Measurements from ENCODE around the gene MINDY4.
"Not testable (repeated sequence)": the region's sequence is repeated elsewhere in the genome, so short reads cannot be mapped to it uniquely, and the experiment has no call there.

Gene MINDY4

DNA sequence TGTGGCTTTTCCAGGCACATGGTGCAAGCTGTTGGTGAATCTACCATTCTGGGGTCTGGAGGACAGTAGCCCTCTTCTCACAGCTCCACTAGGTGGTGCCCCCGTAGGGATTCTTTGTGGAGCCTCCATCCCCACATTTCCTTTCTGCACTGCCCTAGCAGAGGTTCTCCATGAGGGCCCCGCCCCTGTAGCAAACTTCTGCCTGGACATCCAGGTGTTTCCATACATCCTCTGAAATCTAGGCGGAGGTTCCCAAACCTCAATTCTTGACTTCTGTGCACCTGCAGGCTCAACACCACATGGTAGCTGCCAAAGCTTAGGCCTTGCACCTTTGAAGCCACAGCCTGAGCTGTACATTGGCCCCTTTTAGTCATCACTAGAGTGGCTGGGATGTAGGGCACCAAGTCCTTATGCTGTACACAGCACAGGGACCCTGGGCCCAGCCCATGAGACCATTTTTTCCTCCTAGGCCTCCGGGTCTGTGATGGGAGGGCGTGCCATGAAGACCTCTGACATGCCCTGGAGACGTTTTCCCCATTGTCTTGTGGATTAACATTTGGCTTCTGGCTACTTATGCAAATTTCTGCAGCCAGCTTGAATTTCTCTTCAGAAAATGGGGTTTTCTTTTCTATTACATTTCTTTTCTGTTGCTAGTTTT is 62.9 kb downstream of the MINDY4 start:
- H3K9me3 Mint-ChIP-seq, result peaks cover 30% of the 10 kb centered on the region

DNA sequence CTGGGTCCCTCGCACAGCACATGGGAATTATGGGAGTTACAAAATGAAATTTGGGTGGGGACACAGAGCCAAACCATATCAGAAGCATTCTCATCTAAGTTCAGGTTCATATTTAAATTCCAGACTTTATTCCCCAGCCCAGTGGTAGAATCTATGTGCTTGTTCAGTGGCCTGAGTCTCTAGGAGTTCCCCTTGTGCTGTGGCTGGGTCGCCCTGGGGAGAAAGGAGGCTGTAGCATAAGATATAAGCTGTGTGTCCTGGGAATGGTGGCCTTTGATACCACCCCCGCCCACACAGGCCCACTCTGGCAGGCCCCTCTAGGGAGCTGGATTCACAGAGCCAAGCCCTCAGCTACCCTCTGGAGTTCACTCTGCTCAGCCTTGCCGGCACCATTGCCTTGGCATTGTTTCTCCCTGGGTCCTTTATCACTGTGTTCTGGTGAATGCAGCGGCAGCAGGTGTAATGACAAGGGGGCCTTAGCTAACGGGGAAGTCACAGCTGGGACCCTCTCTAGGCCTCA is 64.2 kb downstream of the MINDY4 start:
- Mint-ChIP-seq H3K4me1 (no peaks in the 10 kb centered on the region), H3K4me3 (no peak overlapping the region), H3K27ac (no peak overlapping the region), H3K27me3 (no peaks in the 10 kb centered on the region), H3K9me3 (peaks cover 27% of the 10 kb centered on the region), H3K36me3 (no peaks in the 10 kb centered on the region)
- CTCF ChIA-PET, result no interaction called here
- DNase-seq, result no peak

More for the DNA sequence above, 62.9 kb downstream of the MINDY4 start:
- DNase-seq, H3K27ac Mint-ChIP-seq, H3K4me3 Mint-ChIP-seq, H3K36me3 Mint-ChIP-seq, H3K27me3 Mint-ChIP-seq, H3K4me1 Mint-ChIP-seq, CTCF ChIA-PET: not testable (repeated sequence)

GRCh38 chr7:30836991-30837390 is 65.8 kb downstream of the MINDY4 start:
- H3K36me3 Mint-ChIP-seq, result no peaks in the 10 kb centered on the region
- H3K4me1 Mint-ChIP-seq, result no peaks in the 10 kb centered on the region
- H3K27me3 Mint-ChIP-seq, result no peaks in the 10 kb centered on the region
- H3K4me3 Mint-ChIP-seq, result no peak overlapping the region
- no peak overlapping the region for H3K27ac Mint-ChIP-seq
- CTCF ChIA-PET, result no interaction called here
- DNase-seq, result no peak
- H3K9me3 Mint-ChIP-seq, result peaks cover 23% of the 10 kb centered on the region

DNA sequence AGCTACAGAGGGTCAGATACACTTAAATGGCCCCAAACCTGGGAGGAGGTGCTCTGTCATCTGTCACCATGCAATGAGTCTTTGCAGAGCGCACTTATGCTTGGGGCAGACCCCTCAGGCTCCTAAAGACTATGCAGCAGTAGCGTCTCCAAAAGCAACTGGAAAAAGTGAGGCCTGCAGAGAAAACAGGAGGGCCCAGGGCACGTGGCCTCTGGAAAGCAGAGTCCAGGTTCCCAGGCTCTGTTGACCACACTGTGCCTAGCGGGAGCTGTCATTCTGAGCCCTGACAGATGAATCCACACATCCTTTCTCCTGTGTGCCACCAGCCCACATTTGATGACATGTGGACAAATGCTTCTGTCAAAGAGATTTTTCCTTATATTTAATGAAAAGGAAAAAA is 66.4 kb downstream of the MINDY4 start:
- Mint-ChIP-seq H3K4me1 (no peaks in the 10 kb centered on the region), H3K27ac (no peak overlapping the region), H3K36me3 (no peaks in the 10 kb centered on the region), H3K9me3 (peaks cover 21% of the 10 kb centered on the region), H3K4me3 (no peak overlapping the region), H3K27me3 (no peaks in the 10 kb centered on the region)
- no peak for DNase-seq
- CTCF ChIA-PET, result no interaction called here

- Mint-ChIP-seq H3K4me1 (no peaks in the 10 kb centered on the region), H3K36me3 (no peaks in the 10 kb centered on the region), H3K9me3 (peaks cover 17% of the 10 kb centered on the region), H3K27me3 (no peaks in the 10 kb centered on the region), H3K4me3 (no peak overlapping the region), H3K27ac (no peak overlapping the region)
- CTCF ChIA-PET, result no interaction called here
- DNase-seq, result no peak
Observed at GRCh38 chr7:30838008-30838407, 66.8 kb downstream of the MINDY4 start.

DNA sequence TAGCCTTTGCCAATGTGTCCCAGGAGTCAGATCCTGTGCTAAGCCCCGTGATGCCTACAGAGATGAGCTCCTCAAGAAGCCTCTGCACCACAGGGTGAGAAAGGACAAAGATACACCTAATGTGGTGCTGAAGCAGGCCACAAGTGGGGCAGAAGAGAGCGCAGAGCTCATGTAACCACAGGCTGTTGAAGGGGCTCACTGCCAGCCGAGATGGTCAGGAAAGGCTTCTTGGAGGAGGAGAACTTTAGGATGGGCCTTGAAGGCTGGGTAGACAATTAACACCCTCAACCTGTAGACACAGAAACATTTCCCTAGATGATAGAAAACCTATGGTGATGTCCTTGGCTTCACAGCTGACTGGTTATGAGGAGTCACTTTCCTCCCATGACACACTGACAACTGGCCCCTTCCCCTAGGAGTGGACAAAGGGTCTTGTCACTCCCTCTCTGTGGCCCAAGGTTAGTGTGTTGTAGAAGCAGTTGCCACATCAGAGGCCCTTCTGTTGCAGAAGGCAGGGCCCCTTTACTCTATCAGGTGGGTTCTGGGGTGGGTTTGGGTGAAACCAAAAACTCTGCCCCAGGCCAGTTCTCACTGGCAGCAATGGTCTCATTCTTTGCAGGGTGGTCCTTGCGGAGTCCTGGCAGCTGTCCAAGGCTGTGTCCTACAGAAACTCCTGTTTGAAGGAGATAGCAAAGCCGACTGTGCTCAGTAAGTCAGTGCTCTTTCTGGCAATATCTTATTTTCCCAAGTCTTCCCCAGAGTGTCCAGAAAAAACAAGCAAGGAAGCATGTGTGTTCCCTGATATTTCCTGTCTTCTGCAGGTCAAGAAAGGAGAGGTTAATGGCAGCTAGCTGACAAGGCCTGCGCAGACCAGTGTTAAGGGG is 69.2 kb downstream of the MINDY4 start:
- Mint-ChIP-seq H3K4me1 (no peaks in the 10 kb centered on the region), H3K4me3 (no peak overlapping the region), H3K27me3 (no peaks in the 10 kb centered on the region), H3K36me3 (no peaks in the 10 kb centered on the region), H3K27ac (no peak overlapping the region), H3K9me3 (no peaks in the 10 kb centered on the region)
- CTCF ChIA-PET, result interaction anchor here (0.7 kb wide), 1 partner anchor 13 kb away, joined by 3 read pairs; no protein-coding TSS in a partner anchor
- DNase-seq, result no peak

DNA sequence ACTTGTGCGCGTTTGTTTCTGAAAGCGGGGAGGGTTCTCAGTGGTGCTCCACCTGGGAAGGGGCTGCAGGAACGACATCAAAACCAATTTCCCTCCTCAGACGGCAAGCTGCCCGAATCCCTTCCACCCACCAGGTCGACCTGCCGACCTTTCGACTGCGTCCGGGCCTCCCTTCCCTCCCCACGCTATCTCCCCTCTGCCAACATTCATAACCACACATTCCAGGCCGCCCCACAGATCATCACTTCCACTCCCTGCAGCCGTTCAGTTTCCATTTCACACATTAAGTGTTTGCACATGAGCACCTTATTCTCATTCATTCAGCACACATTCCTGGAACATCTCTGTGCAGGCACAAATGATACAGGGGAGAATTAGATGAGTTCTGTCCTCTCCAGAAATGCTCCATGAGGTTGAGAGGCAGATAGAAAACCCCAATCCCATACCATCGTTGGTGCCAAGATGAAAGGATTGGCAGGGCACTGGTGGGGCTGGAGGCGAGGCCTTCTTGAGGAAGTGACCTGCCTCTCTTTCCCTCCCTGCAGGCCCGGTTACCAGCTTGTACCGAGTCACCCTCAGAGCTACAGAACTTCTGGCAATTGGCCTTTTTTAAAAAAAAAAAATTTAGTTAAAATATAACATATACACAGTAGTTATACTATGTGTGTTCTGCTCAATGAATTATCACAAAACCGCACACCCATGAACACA is 70.0 kb downstream of the MINDY4 start:
- no peak overlapping the region for H3K4me3 Mint-ChIP-seq
- CTCF ChIA-PET, result no interaction called here
- H3K27ac Mint-ChIP-seq, result no peak overlapping the region

DNA sequence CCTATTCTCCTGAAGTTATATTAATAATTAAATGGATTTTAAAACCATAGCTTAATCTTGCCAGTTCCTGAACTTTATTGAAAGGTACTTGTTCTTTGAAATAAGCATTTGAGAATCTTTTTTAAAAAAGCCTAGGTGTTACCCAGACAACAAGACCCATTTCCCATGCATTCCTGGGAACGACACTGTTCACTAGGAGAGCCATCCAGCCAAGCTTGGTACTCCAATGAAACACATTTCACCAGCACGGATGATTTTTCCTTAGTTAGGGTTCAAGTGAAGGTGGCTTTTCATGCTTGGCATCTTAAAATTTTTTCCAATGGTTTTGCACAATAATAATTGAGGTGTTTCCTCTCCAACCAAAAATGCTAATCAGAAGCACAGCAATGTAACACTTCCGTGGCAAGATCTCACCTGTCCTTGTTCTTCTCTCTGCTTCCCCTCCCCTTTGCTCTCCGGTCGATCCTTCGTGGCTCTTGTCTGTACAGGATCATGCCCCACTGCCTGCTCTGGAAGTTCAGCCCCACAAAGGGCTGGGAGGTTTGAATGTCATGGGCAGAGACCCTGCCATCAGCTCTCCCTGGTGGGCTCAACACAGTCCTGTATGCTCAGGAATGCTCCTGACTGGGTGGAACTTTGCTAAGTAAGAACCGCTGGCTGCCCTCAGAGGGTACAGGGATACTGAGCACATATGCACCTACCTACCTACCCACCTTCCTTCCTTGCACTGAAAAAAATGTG is 70.8 kb downstream of the MINDY4 start:
- H3K4me3 Mint-ChIP-seq, result no peak overlapping the region
- no peak overlapping the region for H3K27ac Mint-ChIP-seq
- no peaks in the 10 kb centered on the region for H3K4me1 Mint-ChIP-seq
- H3K36me3 Mint-ChIP-seq, result no peaks in the 10 kb centered on the region
- no peaks in the 10 kb centered on the region for H3K9me3 Mint-ChIP-seq
- no peak for DNase-seq
- H3K27me3 Mint-ChIP-seq, result no peaks in the 10 kb centered on the region
- CTCF ChIA-PET, result no interaction called here

More for the DNA sequence above, 70.0 kb downstream of the MINDY4 start:
- H3K27me3 Mint-ChIP-seq, result no peaks in the 10 kb centered on the region
- DNase-seq, result no peak
- no peaks in the 10 kb centered on the region for H3K9me3 Mint-ChIP-seq
- H3K4me1 Mint-ChIP-seq, result no peaks in the 10 kb centered on the region
- no peaks in the 10 kb centered on the region for H3K36me3 Mint-ChIP-seq

- H3K4me3 Mint-ChIP-seq, result no peak overlapping the region
- H3K36me3 Mint-ChIP-seq, result no peaks in the 10 kb centered on the region
- DNase-seq, result no peak
- H3K27me3 Mint-ChIP-seq, result no peaks in the 10 kb centered on the region
- H3K27ac Mint-ChIP-seq, result no peak overlapping the region
- no peaks in the 10 kb centered on the region for H3K4me1 Mint-ChIP-seq
- CTCF ChIA-PET, result no interaction called here
- H3K9me3 Mint-ChIP-seq, result no peaks in the 10 kb centered on the region
Observed at GRCh38 chr7:30842542-30843451, 71.6 kb downstream of the MINDY4 start.

- DNase-seq, result no peak
- CTCF ChIA-PET, result no interaction called here
- Mint-ChIP-seq H3K4me1 (no peaks in the 10 kb centered on the region), H3K36me3 (no peaks in the 10 kb centered on the region), H3K4me3 (no peak overlapping the region), H3K27me3 (no peaks in the 10 kb centered on the region), H3K27ac (no peak overlapping the region), H3K9me3 (no peaks in the 10 kb centered on the region)
Observed at GRCh38 chr7:30843741-30844482, 72.7 kb downstream of the MINDY4 start.

DNA sequence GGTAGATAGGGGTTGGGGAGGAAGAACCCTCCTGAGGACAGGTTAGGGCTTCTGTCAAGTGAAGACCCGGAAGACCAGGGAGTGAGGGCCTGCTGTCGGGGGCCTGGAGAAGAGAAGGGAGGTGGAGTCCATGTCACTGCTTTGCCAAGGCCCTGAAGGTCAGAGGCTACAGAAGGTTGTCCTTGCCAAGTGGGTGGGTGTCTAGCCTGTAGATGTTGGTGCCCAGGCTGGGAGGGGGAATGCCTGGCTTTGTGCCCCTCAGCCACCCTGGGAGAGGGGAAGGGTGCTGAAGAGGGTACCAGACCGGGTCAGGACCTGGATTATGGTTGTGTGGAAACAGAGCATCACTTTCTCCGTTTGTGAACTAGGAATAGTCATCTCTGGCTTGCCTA is 73.3 kb downstream of the MINDY4 start:
- Mint-ChIP-seq H3K27me3 (no peaks in the 10 kb centered on the region), H3K4me3 (no peak overlapping the region), H3K27ac (no peak overlapping the region), H3K9me3 (no peaks in the 10 kb centered on the region), H3K4me1 (no peaks in the 10 kb centered on the region), H3K36me3 (no peaks in the 10 kb centered on the region)
- CTCF ChIA-PET, result no interaction called here
- no peak for DNase-seq

GRCh38 chr7:30844916-30845315 is 73.7 kb downstream of the MINDY4 start:
- no peaks in the 10 kb centered on the region for H3K27me3 Mint-ChIP-seq

More at GRCh38 chr7:30844916-30845315, 73.7 kb downstream of the MINDY4 start:
- Mint-ChIP-seq H3K36me3 (no peaks in the 10 kb centered on the region), H3K4me3 (no peak overlapping the region), H3K9me3 (no peaks in the 10 kb centered on the region), H3K4me1 (no peaks in the 10 kb centered on the region), H3K27ac (no peak overlapping the region)
- CTCF ChIA-PET, result no interaction called here
- DNase-seq, result no peak

All from activated naive CD4-positive, alpha-beta T cell treated with anti-CD3 and anti-CD28 coated beads, Interleukin-2, amount 10 ng/mL, durations not matched to agents 7 days and 5 days (primary cell).